HepG2 (cell line): ENCODE measurements around the gene JPH4. TPM values are rescaled to one million over a fixed set of nuclear protein-coding genes. Genes with fewer than 3 reads are reported as not detected.

Experiments used
- ATAC-seq: fragments of 200-7000 bp; cut with Tn5 transposase; 3 replicates; pipeline ENCODE4 v1.9.1; 2020; ENCODE audit warnings: mild to moderate bottlenecking, moderate library complexity
- BruUV-seq: library from RNA; stranded (reverse); fragments of 400-500 nt; replicated peaks from 2 replicates; lab custom pipeline; 2021; lab: Mats Ljungman, UMichigan
- CTCF ChIA-PET: fragments of 300-600 bp; formaldehyde crosslinking; extraction: SDS; loops from one replicate; lab custom pipeline; 2021; ENCODE audit warnings: low total read pairs, inconsistent platforms, low intra/inter-chr PET ratio; lab: Yijun Ruan, JAX
- POLR2A ChIA-PET: fragments of 350-600 bp; sonication (Branson Sonifier 250); formaldehyde crosslinking; loops from one replicate; lab custom pipeline; 2020; ENCODE audit warnings: antibody characterized with exemption, inconsistent platforms; lab: Yijun Ruan, JAX
- DNase-seq: peaks from one replicate; pipeline ENCODE4 v3.0.0-alpha.2; 2015; ENCODE audit warnings: low spot score
- FAIRE-seq: peaks from 3 replicates; lab custom pipeline; 2011; peaks lifted over from hg19 to GRCh38; lab: Jason Lieb, UNC
- H2AFZ ChIP-seq: one replicate; pipeline ENCODE4 v1.6.1; 2011; ENCODE audit warnings: low read length, inconsistent platforms
- H3K27ac ChIP-seq: fragments of 300-600 bp; 3 replicates; pipeline ENCODE4 v1.8.0; 2011; ENCODE audit warnings: mixed run types, mild to moderate bottlenecking, mixed read lengths, low read length, inconsistent platforms; ENCODE audit not compliant: insufficient read depth; ENCODE audit errors: extremely low read length
- H3K27me3 ChIP-seq, 2 experiments: fragments of 200-600 bp in 1 of 2; 2 replicates in 1 of 2; 3 replicates in 1 of 2; pipeline versions ENCODE4 v1.6.0 to v1.8.0; 2011; ENCODE audit warnings: low read length in 2 of 2, mild to moderate bottlenecking in 2 of 2, moderate library complexity in 2 of 2, inconsistent platforms in 1 of 2; ENCODE audit not compliant: insufficient read depth in 2 of 2, control insufficient read depth in 1 of 2
- H3K36me3 ChIP-seq, 2 experiments: fragments of 200-600 bp in 1 of 2; replicated peaks in 1 of 2; 2 replicates in 1 of 2; 3 replicates in 1 of 2; pipeline versions ENCODE4 v1.5.1 to v1.8.0; 2011; ENCODE audit warnings: low read length in 2 of 2, inconsistent platforms in 1 of 2; ENCODE audit not compliant: insufficient read depth in 2 of 2, control insufficient read depth in 1 of 2
- H3K4me1 ChIP-seq: 2 replicates; pipeline ENCODE4 v1.5.1; 2012; ENCODE audit warnings: low read length, inconsistent platforms; ENCODE audit not compliant: insufficient read depth
- H3K4me2 ChIP-seq: 2 replicates; pipeline ENCODE4 v1.6.0; 2011; ENCODE audit warnings: low read depth, low read length, inconsistent platforms
- H3K4me3 ChIP-seq, 3 experiments: fragments of 200-600 bp in 1 of 3; sonication (generic), shearing (Covaris generic) in 1 of 3; replicated peaks in 1 of 3; 2 replicates each; pipeline ENCODE4 v1.5.1; 2011 to 2016; ENCODE audit warnings: low read length in 3 of 3, inconsistent platforms in 2 of 3, low read depth in 2 of 3, mild to moderate bottlenecking in 2 of 3, control low read depth in 1 of 3, mixed read lengths in 1 of 3; ENCODE audit not compliant: insufficient read depth in 1 of 3
- H3K79me2 ChIP-seq: one replicate; pipeline ENCODE4 v1.6.1; 2011; ENCODE audit warnings: low read length, inconsistent platforms; ENCODE audit not compliant: insufficient read depth
- H3K9ac ChIP-seq: 2 replicates; pipeline ENCODE4 v1.6.0; 2011; ENCODE audit warnings: mild to moderate bottlenecking, low read depth, low read length, inconsistent platforms; ENCODE audit not compliant: insufficient read depth
- H3K9me3 ChIP-seq: 2 replicates; pipeline ENCODE4 v1.5.1; 2012; ENCODE audit warnings: mild to moderate bottlenecking, low read length
- H4K20me1 ChIP-seq: 2 replicates; pipeline ENCODE4 v1.6.0; 2011; ENCODE audit warnings: inconsistent platforms, mild to moderate bottlenecking, low read length, moderate library complexity; ENCODE audit not compliant: insufficient read depth
- CENPT ChIP-seq: sonication (generic); formaldehyde crosslinking; IDR thresholded peaks from 2 replicates; pipeline ENCODE4 v1.8.0; 2022; ENCODE audit warnings: low read depth, mild to moderate bottlenecking, moderate library complexity, missing genetic modification reagents
- ETV5 ChIP-seq: IDR thresholded peaks from 2 replicates; pipeline ENCODE4 v1.6.1; 2018; ENCODE audit warnings: missing biosample characterization, missing genetic modification reagents, inconsistent platforms, borderline replicate concordance
- HES4 ChIP-seq: sonication (generic); formaldehyde crosslinking; IDR thresholded peaks from 2 replicates; pipeline ENCODE4 v1.9.0; 2021; ENCODE audit warnings: mild to moderate bottlenecking, missing genetic modification reagents, borderline replicate concordance
- KMT2A ChIP-seq: sonication (generic); formaldehyde crosslinking; IDR thresholded peaks from 2 replicates; pipeline ENCODE4 v1.4.0; 2020; ENCODE audit warnings: missing genetic modification reagents
- MATR3 ChIP-seq: sonication (generic); formaldehyde crosslinking; IDR thresholded peaks from 2 replicates; pipeline ENCODE4 v1.4.0; 2020; ENCODE audit warnings: missing genetic modification reagents
- MXI1 ChIP-seq: IDR thresholded peaks from 3 replicates; pipeline ENCODE4 v1.6.1; 2012; ENCODE audit warnings: low read depth, low read length, inconsistent platforms, borderline replicate concordance
- SP4 ChIP-seq: sonication (generic); formaldehyde crosslinking; IDR thresholded peaks from 2 replicates; pipeline ENCODE4 v1.8.1; 2023; ENCODE audit warnings: mild to moderate bottlenecking, missing genetic modification reagents
- ZNF556 ChIP-seq: sonication (generic); formaldehyde crosslinking; IDR thresholded peaks from 2 replicates; pipeline ENCODE4 v1.4.0; 2020; ENCODE audit warnings: mild to moderate bottlenecking, missing genetic modification reagents, borderline replicate concordance
- ZNF569 ChIP-seq: sonication (generic); formaldehyde crosslinking; IDR thresholded peaks from 2 replicates; pipeline ENCODE4 v1.5.0; 2020; ENCODE audit warnings: mild to moderate bottlenecking, missing genetic modification reagents, moderate library complexity, borderline replicate concordance
- ZNF609 ChIP-seq: sonication (generic); formaldehyde crosslinking; IDR thresholded peaks from 2 replicates; pipeline ENCODE4 v1.4.0; 2020; ENCODE audit warnings: mild to moderate bottlenecking, missing genetic modification reagents, borderline replicate concordance
- ZNF710 ChIP-seq: sonication (generic); formaldehyde crosslinking; IDR thresholded peaks from 2 replicates; pipeline ENCODE4 v1.5.0; 2020; ENCODE audit warnings: mild to moderate bottlenecking, missing genetic modification reagents, borderline replicate concordance
- ZNF839 ChIP-seq: sonication (generic); formaldehyde crosslinking; IDR thresholded peaks from 2 replicates; pipeline ENCODE4 v1.4.0; 2020; ENCODE audit warnings: missing genetic modification reagents, mild to moderate bottlenecking, borderline replicate concordance
- whole genome bisulfite sequencing: methylation state at CpG from one replicate; pipeline ENCODE4 v1.1.6; 2017; ENCODE audit warnings: low lambda C conversion rate; 5-methylcytosine and 5-hydroxymethylcytosine counted together
- in situ Hi-C: cut with HindIII; loops from 2 replicates; pipeline ENCODE4 v1.10.0; 2017; ENCODE audit warnings: low pct_unique_long_range_greater_than_20kb; ENCODE audit not compliant: extremely low pct_ligation_motif_present
- intact Hi-C: fragments of 100-400 bp; cut with micrococcal nuclease; formaldehyde crosslinking; loops from one replicate; pipeline ENCODE4 v1.10.0; 2022; ENCODE audit not compliant: unreplicated experiment
- polyA plus RNA-seq, 8 experiments: library from polyadenylated mRNA; depleted of rRNA in 3 of 8; stranded (reverse) in 7 of 8; unstranded in 1 of 8; fragments of >200 nt; fragmentation: Illumina TruSeq in 4 of 8; extraction: Trizol in 4 of 8; gene quantifications; 2 replicates each; pipeline versions ENCODE4 v1.2.1 to v1.2.3, GENCODE V29; 2011 to 2016; ENCODE audit warnings: low read depth in 4 of 8, missing spikeins in 1 of 8, mixed read lengths in 1 of 8; ENCODE audit not compliant: insufficient read depth in 1 of 8
- total RNA-seq, 5 experiments: library from RNA; depleted of rRNA; stranded (reverse); fragments of >200 nt; fragmentation: Illumina TruSeq; extraction: Trizol; gene quantifications; 2 replicates each; pipeline ENCODE4 v1.2.3, GENCODE V29; 2016; ENCODE audit warnings: low read depth in 1 of 5

Gene JPH4
- total and polyA plus RNA-seq, 2 of the 13 experiments (the other 11 are each of a cell fraction or from before 2014, with no cell fraction given) = 0.08 to 0.22 TPM

- TF ChIP-seq ZNF710 (CRISPR knock-in tag) (0 out of 2 replicates have a peak, but pooled peaks have one; percentile 23), CENPT (no peak), MATR3 (CRISPR knock-in tag) (0 out of 2 replicates have a peak, but pooled peaks have one; percentile 60), MXI1 (0 out of 3 replicates have a peak, but pooled peaks have one; percentile 11), ETV5 (CRISPR knock-in tag) (0 out of 2 replicates have a peak, but pooled peaks have one; percentile 18), SP4 (CRISPR knock-in tag) (no peak)
- TF ChIP-seq, all 625 proteins: peak for 64
These were observed 21.7 kb downstream of the JPH4 start (continued) for GRCh38 chr14:23556700-23557440.

GRCh38 chr14:23555882-23556699 lies 22.5 kb downstream of the JPH4 start, which contains the start of gene THTPA:
THTPA (plus strand) TSS chr14:23556271; CDS start chr14:23556758, 487 bp downstream.
- in situ Hi-C loops = loop anchor here (5.0 kb wide), 2 partner anchors 74 to 234 kb away; partner anchors contain the start of gene PABPN1
- ATAC-seq (peak; percentile 87), DNase-seq (peak; percentile 96), FAIRE-seq (peak; percentile 81)
- peak within 1 kb of the TSS; percentile 98 for H3K4me2 ChIP-seq
- no peaks in the 10 kb centered on the region for H4K20me1 ChIP-seq
- H3K9me3 ChIP-seq = no peaks in the 10 kb centered on the region
- peaks cover 60% of the 10 kb centered on the region for H3K4me1 ChIP-seq
- POLR2A ChIA-PET = interaction anchor here (0.6 to 7.6 kb wide), 45 partner anchors 8 to 640 kb away, joined by 3 to 113 read pairs (median 4); partner anchors contain the start of genes ACIN1, AP1G2, BCL2L2 and C14orf119
- H3K27ac ChIP-seq = peak within 1 kb of the TSS; percentile 89
- intact Hi-C loops = loop anchor here (2.0 to 5.0 kb wide), 2 partner anchors 233 to 289 kb away; no protein-coding TSS in a partner anchor
- BruUV-seq = TSS peak; percentile 55
- H3K79me2 ChIP-seq = peaks cover 9% of the 10 kb centered on the region
- CTCF ChIA-PET = interaction anchor here (10.9 kb wide), 1 partner anchor 75 kb away, joined by 275 read pairs; no protein-coding TSS in a partner anchor
- H3K36me3 ChIP-seq = peaks cover 19 to 21% of the 10 kb centered on the region in 2 experiments
- peak within 1 kb of the TSS; percentile 20 for H2AFZ ChIP-seq
- H3K27me3 ChIP-seq = no peaks in the 10 kb centered on the region; a peak in 1 of 5 replicates
- peak within 1 kb of the TSS; percentile 92 for H3K9ac ChIP-seq
- peak within 1 kb of the TSS; percentile 83 to 97 (median 84) for H3K4me3 ChIP-seq
- WGBS = under 1% methylated on average over 54 of the region's 54 CpGs
- TF ChIP-seq ZNF556 (CRISPR knock-in tag) (peak; percentile 98), ZNF609 (CRISPR knock-in tag) (peak; percentile 86; the same call in 1 of the 2 replicates), ZNF569 (CRISPR knock-in tag) (peak; percentile 99; the same call in 1 of the 2 replicates), HES4 (CRISPR knock-in tag) (peak; percentile 98; the same call in 1 of the 2 replicates), KMT2A (CRISPR knock-in tag) (peak; percentile 92), ZNF839 (peak; percentile 99)
